NCI-H1092 treated with DMSO at 0.1 percent for 48 hours (cell line): Measurements from ENCODE around the gene UACA.
"Not testable (repeated sequence)": the region's sequence is repeated elsewhere in the genome, so short reads cannot be mapped to it uniquely, and the experiment has no call there.

Experiments used
- DNase-seq: peaks from one replicate; lab custom pipeline; 2025; lab: John Stamatoyannopoulos, UW

The UACA gene, protein sequence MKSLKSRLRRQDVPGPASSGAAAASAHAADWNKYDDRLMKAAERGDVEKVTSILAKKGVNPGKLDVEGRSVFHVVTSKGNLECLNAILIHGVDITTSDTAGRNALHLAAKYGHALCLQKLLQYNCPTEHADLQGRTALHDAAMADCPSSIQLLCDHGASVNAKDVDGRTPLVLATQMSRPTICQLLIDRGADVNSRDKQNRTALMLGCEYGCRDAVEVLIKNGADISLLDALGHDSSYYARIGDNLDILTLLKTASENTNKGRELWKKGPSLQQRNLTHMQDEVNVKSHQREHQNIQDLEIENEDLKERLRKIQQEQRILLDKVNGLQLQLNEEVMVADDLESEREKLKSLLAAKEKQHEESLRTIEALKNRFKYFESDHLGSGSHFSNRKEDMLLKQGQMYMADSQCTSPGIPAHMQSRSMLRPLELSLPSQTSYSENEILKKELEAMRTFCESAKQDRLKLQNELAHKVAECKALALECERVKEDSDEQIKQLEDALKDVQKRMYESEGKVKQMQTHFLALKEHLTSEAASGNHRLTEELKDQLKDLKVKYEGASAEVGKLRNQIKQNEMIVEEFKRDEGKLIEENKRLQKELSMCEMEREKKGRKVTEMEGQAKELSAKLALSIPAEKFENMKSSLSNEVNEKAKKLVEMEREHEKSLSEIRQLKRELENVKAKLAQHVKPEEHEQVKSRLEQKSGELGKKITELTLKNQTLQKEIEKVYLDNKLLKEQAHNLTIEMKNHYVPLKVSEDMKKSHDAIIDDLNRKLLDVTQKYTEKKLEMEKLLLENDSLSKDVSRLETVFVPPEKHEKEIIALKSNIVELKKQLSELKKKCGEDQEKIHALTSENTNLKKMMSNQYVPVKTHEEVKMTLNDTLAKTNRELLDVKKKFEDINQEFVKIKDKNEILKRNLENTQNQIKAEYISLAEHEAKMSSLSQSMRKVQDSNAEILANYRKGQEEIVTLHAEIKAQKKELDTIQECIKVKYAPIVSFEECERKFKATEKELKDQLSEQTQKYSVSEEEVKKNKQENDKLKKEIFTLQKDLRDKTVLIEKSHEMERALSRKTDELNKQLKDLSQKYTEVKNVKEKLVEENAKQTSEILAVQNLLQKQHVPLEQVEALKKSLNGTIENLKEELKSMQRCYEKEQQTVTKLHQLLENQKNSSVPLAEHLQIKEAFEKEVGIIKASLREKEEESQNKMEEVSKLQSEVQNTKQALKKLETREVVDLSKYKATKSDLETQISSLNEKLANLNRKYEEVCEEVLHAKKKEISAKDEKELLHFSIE (N-terminal part only)

DNA sequence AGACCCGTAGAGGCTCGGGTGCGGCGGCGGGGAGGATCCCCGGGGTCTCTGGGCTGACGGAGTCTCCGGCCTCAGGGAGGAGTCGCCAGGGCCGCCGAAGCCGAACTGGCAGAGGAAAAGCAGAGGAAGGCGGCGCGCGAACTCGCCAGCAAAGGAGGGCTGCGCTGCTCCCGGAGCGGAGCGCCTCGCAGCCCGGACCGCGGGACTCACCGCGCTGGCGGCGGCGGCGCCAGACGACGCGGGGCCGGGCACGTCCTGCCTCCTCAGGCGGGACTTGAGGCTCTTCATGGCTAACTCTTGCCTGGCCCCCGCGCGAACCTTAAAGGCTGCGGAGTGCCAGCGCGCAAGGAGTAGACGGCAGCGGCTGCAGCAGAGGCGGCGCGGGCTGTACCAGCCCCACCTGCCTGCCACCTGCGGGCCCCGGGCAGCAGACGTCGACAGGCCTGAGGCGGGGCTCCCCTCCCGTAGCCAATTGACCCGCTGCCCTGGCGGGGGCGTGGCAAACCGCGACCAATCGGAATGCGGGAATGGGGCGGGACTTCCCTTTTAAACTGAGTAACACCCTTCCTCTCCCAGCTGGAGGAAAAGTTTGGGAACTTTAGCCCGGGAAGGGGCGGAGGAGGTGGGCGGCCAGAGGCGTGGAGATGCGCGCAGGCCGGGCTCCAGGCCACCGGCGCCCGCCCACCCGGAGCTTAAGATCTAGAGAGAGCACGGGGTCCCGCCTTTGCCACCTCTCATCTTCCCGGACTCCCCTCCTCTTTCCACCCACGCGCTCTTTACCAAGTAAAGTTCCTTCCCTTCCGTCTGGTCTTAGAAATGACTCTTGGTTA is at the start of gene UACA:
Gene UACA (minus strand): TSS at position 439 of the 830 bp plus-strand sequence. CDS start 151 bp downstream, at position 288.
- peak; percentile 75 for DNase-seq

DNA sequence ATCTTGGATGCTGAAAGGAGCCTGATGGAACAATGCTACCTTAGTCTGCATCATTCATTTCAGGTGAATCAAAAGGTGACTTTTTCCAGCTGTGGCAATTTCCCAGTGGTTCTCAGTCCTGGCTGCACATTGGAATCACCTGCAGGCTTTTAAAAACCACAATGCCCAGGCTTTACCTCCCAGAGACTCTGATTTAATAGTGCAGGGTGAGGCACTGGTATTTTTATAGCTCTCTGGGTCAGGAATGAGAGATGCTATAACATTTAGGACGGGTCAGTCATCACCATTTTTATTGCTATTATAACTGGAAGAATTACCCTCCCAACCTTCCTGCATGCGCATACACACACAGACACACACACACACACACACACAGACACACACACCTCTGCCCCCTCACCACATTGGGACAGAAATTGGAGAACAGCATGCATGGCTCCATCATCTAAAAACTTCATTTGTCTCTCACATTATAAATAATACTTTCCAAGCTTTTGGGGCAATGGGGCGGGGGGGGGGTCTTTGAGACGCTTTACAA is 49.5 kb upstream of the UACA start:
- no peak for DNase-seq

DNA sequence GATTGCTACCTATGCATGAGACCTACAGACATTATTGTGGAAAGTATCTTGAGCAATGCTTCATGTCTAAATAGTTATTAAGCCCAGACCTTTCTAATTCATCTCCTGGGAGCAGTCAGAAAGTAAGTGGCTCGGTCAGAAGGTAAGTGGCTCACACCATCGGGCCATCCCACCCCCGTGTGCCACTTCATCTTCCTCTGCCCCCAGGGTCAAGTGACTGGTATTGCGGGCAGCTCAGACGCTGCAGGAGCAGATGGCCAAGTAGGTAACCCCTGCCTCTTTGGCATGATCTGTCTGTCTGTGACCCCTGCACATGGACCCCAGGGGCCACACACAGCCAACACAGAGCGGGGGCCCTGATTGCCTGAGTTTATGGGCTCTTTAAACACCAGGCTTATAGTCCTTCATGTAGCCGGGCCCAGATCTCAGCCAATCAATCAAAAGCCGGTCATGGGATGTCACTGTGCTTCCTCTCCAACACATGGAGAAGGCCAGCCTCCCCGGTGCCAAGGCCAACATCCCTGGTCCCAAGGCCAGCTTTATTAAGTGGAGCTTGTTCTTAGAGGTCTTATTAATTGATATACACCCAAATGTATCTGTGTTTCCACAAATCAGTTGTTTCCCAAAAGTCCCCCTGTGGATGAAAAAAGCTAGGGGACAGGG is 47.7 kb upstream of the UACA start:
- DNase-seq: no peak

DNA sequence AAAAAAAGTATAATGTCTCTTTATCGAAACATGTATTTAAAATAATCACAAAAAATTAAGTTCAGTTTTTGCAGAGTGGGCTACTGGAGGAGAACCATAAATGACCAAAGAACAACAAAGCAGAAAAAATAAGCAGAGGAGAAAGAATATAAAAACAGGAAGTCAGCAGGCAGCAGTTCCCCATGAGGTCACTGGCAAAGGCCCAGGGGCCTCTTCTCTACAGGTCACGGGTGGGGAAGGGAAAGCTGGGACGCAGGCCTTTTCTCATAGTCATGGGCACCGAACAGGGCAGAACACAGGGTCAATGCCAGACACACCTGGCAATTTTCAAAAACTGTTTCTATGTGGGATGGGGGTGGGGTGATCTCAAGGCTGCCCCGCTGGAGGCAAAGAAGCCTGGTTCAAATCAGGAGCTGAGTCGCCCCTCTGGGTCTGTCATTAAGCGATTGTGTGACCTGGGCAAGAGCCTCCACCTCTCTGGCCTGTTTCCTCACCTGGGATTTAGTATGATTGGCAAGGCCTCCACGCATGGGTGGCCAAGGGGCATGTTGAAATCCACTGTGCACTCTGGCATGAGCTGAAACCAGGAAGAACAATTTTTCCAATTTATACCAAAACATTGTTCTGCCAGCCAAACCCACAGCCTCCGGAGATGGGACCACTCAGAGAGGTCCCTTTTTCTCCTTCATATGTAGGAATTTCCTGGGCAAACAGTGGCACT is 43.8 kb upstream of the UACA start:
- DNase-seq: no peak

DNA sequence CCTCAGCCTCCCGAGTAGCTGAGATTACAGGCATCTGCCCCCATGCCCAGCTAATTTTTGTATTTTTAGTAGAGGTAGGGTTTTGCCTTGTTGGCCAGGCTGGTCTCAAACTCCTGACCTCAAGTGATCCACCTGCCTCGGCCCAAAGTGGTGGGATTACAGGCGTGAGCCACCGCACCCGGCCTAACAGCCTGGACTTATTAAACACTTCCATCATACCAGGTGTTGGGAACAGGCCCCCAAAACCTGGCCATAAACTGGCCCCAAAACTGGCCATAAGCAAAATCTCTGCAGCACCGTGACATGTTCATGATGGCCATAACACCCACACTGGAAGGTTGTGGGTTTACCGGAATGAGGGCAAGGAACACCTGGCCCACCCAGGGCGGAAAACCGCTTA is 41.0 kb upstream of the UACA start:
- DNase-seq: not testable (repeated sequence)

DNA sequence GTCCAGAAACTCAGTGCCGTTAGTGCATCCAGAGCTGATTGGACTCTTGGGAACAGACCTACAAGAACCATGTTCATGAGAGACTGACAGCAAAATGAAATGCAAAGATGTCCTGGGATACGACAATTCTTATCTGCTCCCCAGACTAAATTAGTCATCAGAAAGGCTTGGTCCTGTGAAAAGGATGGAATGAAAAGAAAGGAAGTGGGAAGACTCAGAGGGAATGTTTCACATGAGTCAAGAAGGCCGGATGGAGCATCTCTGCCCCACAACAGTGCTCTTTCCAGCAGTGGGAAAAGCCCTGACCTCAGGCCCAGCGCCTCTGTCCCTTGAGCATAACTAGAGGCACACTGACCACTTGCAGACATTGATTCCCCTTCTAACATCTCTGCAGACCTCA is 39.3 kb upstream of the UACA start:
- DNase-seq: no peak

DNA sequence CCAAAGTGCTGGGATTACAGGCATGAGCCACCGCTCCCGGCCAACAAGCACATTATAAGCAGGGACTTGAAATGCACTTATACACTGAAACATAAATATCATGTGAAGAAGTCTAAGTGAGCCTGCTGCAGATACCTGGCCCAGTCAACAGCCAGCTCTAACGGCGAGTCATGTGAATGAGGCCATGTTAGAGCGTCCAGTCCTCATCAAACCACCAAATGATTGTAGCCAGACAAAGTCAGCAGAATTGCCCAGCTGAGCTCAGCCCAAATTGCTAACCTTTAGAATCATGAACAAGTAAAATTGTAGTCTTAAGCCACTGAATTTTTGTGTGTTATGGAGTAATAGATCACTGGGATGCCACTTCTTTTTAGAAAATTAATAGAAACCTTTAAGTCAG is 37.8 kb upstream of the UACA start:
- no peak for DNase-seq

DNA sequence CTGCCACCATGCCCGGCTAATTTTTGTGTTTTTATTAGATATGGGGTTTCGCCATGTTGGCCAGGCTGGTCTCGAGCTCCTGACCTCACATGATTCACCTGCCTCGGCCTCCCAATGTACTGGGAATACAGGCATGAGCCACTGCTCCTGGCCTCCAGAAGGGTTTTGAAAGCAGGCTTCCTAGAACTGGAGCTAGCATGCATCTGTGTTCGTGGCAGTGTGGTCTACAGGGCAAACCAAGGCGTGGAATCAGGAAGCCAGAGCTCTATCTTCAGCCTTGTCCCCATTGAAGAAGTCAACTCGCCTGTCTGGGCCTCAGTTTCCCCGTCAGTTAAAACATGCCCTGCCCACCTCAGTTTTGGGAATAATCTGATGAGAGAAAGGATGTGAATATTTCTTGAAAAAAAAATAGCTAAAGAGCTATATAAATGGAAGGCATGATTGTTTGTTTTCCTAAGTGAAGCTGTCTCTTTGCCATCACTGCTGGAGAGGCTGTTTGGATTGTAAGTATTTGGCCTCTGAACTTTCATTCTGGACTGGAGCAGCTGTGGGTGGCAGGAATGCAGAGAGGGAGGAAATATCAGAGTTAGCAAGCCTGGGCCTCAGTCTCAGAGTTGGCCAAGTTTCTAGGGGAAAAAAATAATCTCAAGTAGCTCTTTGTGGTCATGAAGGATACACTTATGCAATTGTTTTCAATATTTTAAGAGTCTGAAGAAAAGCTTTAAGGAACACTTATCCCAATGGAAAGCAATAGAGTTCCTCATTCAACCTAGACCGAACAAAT is 36.5 kb upstream of the UACA start:
- no peak for DNase-seq

DNA sequence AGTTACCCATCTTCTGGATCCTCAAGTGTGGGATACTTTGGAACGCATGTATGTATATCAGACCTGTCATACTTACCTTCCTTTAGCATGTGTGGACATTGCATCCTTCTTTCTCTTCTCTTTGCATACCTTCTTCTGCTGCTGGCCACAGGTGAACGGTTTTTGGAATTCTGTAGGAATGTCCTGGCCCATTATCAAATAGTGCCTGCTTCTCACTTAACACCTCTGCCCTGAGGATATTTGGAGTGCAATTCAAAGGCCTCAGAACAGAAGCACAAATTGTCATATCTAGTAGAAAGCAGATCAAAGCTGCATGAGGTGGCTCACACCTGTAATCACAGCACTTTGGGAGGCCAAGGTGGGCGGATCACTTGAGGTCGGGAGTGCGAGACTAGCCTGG is 34.1 kb upstream of the UACA start:
- no peak for DNase-seq

DNA sequence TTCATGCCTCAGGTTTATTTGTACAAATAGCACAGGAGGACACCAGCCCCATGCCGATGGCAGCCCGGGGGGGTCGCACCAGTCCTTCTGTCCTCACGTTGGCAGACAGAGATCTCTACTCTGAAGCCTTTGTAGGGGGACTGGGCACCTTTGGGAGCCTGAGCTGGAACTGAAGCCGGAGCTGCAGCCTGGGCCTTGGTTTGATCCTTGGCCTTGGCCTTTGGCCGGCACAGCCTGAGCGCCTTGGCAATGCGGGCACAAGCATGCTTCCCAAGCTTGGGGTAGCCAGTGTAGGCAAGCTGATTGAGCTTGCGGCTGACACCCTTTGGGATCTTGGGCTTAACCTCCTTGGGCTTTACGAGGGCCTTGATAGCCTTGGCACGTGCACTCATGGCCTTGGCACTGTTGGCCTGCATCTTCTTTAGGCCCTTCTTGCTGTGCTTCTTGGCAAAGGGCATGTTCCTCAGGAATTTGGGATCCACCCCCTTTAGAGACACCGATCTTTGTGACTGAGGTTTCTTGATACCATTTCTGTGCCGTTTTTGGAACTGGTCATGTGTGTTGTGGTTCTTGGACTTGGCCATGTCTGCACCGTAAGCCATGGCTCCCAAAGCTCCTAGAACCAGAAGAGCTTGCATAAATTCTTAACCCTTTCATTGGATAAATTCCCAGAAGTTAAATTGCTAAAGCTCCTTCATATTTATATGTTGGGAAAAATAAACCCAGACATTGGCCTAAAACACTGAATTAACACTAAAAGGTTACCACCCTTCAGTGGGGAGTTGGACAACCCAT is 33.4 kb upstream of the UACA start:
- no peak for DNase-seq

DNA sequence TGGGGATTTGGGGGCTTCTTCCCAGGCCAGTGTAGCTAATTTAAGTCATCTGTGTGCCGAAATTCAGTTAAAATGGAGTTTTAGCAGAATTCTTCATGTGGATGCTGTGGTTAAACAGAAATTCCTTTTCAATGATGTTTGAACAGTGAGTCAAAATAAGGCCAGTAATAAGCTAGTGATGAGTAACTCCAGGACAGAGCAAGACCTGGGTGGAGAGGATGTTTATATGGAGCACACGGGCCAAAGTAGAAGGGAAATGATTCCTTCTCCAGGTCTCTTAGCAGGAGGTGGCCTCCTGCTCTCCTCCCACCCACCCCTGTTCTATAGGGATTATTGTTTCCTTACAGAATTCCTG is 31.9 kb upstream of the UACA start:
- DNase-seq: no peak

DNA sequence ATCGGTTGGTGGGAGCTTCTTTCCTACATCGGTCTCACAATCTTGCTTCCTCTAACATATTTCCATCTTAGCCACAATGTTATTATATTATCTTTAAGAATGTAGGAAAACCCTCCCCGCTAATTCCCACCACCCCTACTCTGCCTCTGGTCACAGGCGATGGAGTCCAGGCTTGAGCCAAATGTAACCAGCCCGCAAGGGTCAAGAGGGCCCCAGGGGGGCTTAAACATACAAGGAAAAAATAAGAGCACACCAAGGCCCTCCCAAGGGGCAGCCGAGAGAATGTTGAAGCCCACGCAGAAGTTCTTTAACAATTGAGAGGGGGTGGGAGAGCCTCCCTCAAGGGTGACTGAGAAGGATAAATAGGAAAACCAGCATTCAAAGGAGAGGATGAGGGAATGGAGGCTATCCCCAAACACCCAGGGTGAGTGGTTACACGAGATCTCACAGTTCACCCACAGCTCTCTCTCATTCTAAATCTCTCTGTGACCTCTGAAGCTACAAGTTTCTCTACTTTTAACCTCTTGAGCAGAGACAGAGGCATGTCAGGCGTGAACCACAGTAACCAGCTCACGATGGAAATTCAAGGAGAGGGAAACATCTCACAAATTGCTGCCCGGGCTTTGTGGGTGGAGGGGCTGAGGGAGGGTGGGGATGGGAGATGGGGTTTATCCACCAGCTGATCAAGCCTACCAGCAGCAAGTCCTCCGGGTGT is 31.4 kb upstream of the UACA start:
- no peak for DNase-seq

DNA sequence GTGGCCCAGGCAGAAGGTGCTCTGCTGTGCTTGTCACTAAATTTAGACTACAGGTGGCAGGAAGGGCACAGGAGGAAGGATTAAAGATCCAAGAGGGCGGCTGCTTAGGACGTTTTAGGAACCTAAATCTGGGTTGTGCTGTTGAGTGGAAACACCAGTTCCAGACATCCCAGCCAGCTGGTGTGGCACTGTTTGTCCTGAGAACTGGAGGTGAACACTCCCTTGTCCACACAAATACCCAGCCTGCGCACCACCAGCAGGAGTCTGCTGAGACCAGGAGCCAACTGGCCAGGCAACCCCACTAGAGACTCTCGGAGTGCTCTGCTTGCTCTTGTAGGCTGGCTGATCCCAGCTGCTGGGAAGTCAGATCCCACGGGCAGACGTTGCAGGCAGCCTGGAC is 30.3 kb upstream of the UACA start:
- DNase-seq: no peak

DNA sequence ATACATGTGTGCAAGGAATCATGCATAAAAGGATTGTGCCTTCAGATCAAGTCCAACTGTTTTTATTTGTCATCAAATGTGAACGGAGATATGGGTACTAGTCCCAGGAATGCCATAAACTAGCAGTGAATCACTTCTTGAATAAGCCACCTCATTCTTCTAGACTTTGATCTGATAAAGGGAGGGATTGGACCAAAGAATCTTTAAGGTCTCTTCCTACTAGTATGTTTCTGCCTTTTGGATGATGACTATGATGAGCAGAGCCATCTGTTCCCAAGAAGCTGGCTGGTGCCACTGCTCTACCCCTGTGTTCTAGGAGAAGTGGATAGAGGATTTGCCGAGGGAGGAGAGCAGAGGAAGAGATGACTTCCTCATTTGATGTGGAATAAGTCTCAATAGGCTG is 28.8 kb upstream of the UACA start:
- DNase-seq: no peak

DNA sequence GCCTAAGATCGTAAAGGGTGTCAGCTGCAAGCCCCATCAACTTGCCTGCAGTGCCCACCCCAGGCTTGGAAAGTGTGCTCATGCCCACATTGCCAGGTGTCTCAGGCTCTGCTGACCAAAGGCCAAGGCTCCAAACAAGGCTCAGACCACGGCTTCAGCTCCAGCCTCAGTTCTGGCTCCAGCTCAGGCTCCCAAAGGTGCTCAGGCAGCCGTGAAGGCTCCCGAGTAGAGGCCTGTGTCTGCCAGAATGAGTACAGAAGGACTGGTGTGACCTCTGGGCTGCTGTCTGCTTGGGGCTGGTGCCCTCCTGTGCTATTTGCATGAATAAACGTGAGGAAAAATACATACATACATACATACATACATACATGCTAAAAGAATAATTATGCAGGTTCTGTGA is 27.9 kb upstream of the UACA start:
- DNase-seq: no peak

DNA sequence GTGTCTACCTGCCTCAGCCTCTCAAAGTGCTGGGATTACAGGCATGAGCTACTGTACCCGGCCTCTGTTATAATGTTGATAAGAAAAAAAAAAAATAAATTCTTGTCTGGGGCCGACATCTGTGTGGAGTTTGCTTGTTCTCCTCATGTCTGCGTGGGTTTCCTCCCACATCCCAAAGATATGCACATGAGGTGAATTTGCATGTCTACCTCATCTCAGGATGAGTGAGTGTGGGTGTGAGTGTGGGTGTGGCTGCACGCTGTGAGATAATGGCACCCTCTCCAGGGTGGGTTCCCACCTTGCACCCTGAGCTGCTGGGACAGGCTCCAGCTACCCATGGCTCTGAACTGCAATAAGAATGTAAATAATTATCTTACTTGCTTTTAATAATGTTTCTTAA is 25.9 kb upstream of the UACA start:
- DNase-seq: no peak

DNA sequence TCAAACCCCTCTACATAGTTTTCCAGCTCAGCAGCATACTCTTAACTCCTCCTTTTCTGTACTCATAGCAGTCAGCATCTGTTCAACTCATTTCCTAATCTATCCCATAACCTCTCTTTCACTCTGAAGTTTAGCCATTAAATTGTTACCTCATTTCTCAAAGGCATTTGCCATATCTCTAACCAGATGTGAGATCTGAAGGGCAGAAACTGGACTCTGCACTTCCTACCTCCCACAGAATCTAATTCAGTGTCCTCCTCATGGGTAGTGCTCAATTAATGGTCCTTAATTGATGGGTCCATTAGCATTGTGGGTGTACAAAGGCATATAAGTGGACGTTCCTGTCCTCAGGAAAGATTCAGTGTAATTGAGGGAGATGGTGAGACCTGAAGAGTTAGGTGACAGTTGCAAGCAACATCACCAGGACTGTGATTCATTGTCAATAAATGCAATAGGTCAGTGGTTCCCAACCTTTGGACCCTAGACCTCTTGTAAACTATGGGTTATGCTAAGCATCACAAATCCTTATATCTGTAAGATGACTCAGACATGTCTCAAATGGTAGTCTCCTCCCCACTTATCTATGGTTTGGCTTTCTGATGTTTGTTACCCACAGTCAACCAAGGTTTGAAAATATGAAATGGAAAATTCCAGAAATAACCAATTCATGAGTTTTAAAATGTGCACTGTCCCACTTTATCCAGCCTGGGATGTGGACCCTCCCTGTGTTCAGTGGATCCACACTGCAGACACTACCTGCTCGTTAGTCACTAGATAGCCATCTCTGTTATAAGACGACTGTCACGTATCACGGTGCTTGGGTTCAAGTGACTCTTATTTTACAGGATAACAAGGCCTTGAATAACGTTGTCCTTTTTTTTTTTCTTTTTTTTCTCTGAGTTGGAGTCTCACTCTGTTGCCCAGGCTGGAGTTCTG is 25.0 kb upstream of the UACA start:
- DNase-seq: no peak
